Liver (tissue), 9 donors: Measurements from ENCODE around the gene LDAH. TPM values are rescaled to one million over a fixed set of nuclear protein-coding genes. Genes with fewer than 3 reads are reported as not detected.

Source experiments
- DNase-seq: peaks from one replicate; pipeline ENCODE4 v3.0.0-alpha.2; 2017; ENCODE audit warnings: low spot score
- H3K27ac ChIP-seq, 2 donors: one replicate each; pipeline ENCODE4 v1.7.0; 2013; ENCODE audit warnings: inconsistent platforms in 2 of 2, low read length in 2 of 2, control low read depth in 1 of 2, low read depth in 1 of 2, mild to moderate bottlenecking in 1 of 2
- H3K27me3 ChIP-seq, 4 donors: one replicate each; pipeline versions ENCODE4 v1.6.1 to v1.7.0; 2013; ENCODE audit warnings: low read length in 3 of 4, inconsistent platforms in 1 of 4, mild to moderate bottlenecking in 1 of 4, moderate library complexity in 1 of 4; ENCODE audit not compliant: control insufficient read depth in 4 of 4, insufficient read depth in 4 of 4
- H3K36me3 ChIP-seq, 4 donors: one replicate each; pipeline versions ENCODE4 v1.6.1 to v1.7.0; 2013; ENCODE audit warnings: low read length in 3 of 4, mild to moderate bottlenecking in 3 of 4, low read depth in 1 of 4, moderate library complexity in 1 of 4; ENCODE audit not compliant: control insufficient read depth in 4 of 4, insufficient read depth in 3 of 4
- H3K4me1 ChIP-seq, 4 donors: one replicate each; pipeline versions ENCODE4 v1.6.1 to v1.7.0; 2013; ENCODE audit warnings: low read length in 3 of 4, mild to moderate bottlenecking in 3 of 4, moderate library complexity in 1 of 4; ENCODE audit not compliant: control insufficient read depth in 4 of 4, insufficient read depth in 4 of 4
- H3K4me3 ChIP-seq, 3 donors: one replicate each; pipeline versions ENCODE4 v1.6.1 to v1.7.0; 2013; ENCODE audit warnings: low read length in 3 of 3, control low read depth in 1 of 3, low read depth in 1 of 3, mild to moderate bottlenecking in 1 of 3
- H3K9ac ChIP-seq, 2 donors: one replicate each; pipeline ENCODE4 v1.7.0; 2013; ENCODE audit warnings: low read length in 2 of 2, mild to moderate bottlenecking in 2 of 2, moderate library complexity in 2 of 2, control low read depth in 1 of 2, low read depth in 1 of 2
- H3K9me3 ChIP-seq, 4 donors: one replicate each; pipeline versions ENCODE4 v1.6.1 to v1.7.0; 2013; ENCODE audit warnings: low read length in 3 of 4; ENCODE audit not compliant: control insufficient read depth in 4 of 4
- EGR1 ChIP-seq, 2 donors: IDR thresholded peaks; 2 replicates each; pipeline ENCODE4 v1.6.1; 2016 to 2018; ENCODE audit warnings: antibody characterized with exemption in 2 of 2, low read depth in 2 of 2
- FOXA1 ChIP-seq: IDR thresholded peaks from 2 replicates; pipeline ENCODE4 v1.6.1; 2016; ENCODE audit warnings: antibody characterized with exemption
- FOXA2 ChIP-seq: IDR thresholded peaks from 2 replicates; pipeline ENCODE4 v1.6.1; 2016; ENCODE audit warnings: antibody characterized with exemption
- GABPA ChIP-seq, 2 donors: IDR thresholded peaks in 1 of 2; conservative IDR thresholded peaks in 1 of 2; 2 replicates each; pipeline ENCODE4 v1.6.1; 2016; ENCODE audit warnings: antibody characterized with exemption in 2 of 2, mild to moderate bottlenecking in 1 of 2, moderate library complexity in 1 of 2
- HNF4A ChIP-seq, 2 donors: conservative IDR thresholded peaks; 2 replicates each; pipeline ENCODE4 v1.6.1; 2016; ENCODE audit warnings: antibody characterized with exemption in 2 of 2, mild to moderate bottlenecking in 2 of 2
- HNF4G ChIP-seq: IDR thresholded peaks from 2 replicates; pipeline ENCODE4 v1.6.1; 2016; ENCODE audit warnings: antibody characterized with exemption
- JUND ChIP-seq, 2 donors: IDR thresholded peaks; 2 replicates each; pipeline ENCODE4 v1.6.1; 2016; ENCODE audit warnings: antibody characterized with exemption in 2 of 2
- NR2F2 ChIP-seq: IDR thresholded peaks from 2 replicates; pipeline ENCODE4 v1.6.1; 2016; ENCODE audit warnings: antibody characterized with exemption
- RAD21 ChIP-seq, 2 donors: IDR thresholded peaks; 2 replicates each; pipeline ENCODE4 v1.6.1; 2016; ENCODE audit warnings: antibody characterized with exemption in 2 of 2, mild to moderate bottlenecking in 2 of 2
- REST ChIP-seq: IDR thresholded peaks from 2 replicates; pipeline ENCODE4 v1.6.1; 2016; ENCODE audit warnings: antibody characterized with exemption, mild to moderate bottlenecking
- RXRA ChIP-seq, 2 donors: IDR thresholded peaks; 2 replicates each; pipeline ENCODE4 v1.6.1; 2017 to 2018; ENCODE audit warnings: antibody characterized with exemption in 2 of 2, mild to moderate bottlenecking in 1 of 2
- SP1 ChIP-seq: IDR thresholded peaks from 2 replicates; pipeline ENCODE4 v1.6.1; 2018; ENCODE audit warnings: antibody characterized with exemption, mild to moderate bottlenecking
- TAF1 ChIP-seq: conservative IDR thresholded peaks from 2 replicates; pipeline ENCODE4 v1.6.1; 2016; ENCODE audit warnings: antibody characterized with exemption, mild to moderate bottlenecking
- YY1 ChIP-seq: IDR thresholded peaks from 2 replicates; pipeline ENCODE4 v1.6.1; 2016; ENCODE audit warnings: antibody characterized with exemption, mild to moderate bottlenecking
- WGBS: extraction: QIAGEN DNeasy Blood & Tissue Kit; methylation state at CpG from one replicate; pipeline ENCODE4 v1.1.7; 2013; 5-methylcytosine and 5-hydroxymethylcytosine counted together
- polyA plus RNA-seq, 2 donors: library from polyadenylated mRNA; stranded (reverse) in 1 of 2; unstranded in 1 of 2; fragments of 200-250 nt in 1 of 2; fragments of >200 nt in 1 of 2; fragmentation: Nextera tagmentation in 1 of 2; extraction: Ambion mirVana in 1 of 2; gene quantifications; one replicate each; pipeline versions ENCODE4 v1.2.1 to v1.2.3, GENCODE V29; 2013 to 2015
- total RNA-seq, 2 donors: library from RNA; depleted of rRNA; stranded (reverse); fragments of >200 nt; gene quantifications; one replicate each; pipeline ENCODE4 v1.2.3, GENCODE V29; 2014
- TF ChIP-seq, protein P1 (sequence below): IDR thresholded peaks from 2 replicates; pipeline ENCODE4 v1.6.1; 2016; ENCODE audit warnings: antibody characterized with exemption
- TF ChIP-seq, protein P2 (sequence below): IDR thresholded peaks from 2 replicates; pipeline ENCODE4 v1.6.1; 2016; ENCODE audit warnings: antibody characterized with exemption
- TF ChIP-seq, protein P3 (sequence below): fragments of 150-350 bp; IDR thresholded peaks from 2 replicates; pipeline ENCODE4 v1.5.1; 2017; ENCODE audit warnings: improper control_type of control experiment, low read depth, low read length; ENCODE audit not compliant: missing input control
- TF ChIP-seq, protein P4 (sequence below): IDR thresholded peaks from 2 replicates; pipeline ENCODE4 v1.6.1; 2016; ENCODE audit warnings: antibody characterized with exemption
- donor health status: healthy.
- donor health status: healthy.
- donor health status: healthy.
- donor health status: healthy.
- donor health status: healthy.

LDAH gene
- total and polyA plus RNA-seq, 4 donors, result 5.8 to 17.7 (median 9.7) TPM

DNA sequence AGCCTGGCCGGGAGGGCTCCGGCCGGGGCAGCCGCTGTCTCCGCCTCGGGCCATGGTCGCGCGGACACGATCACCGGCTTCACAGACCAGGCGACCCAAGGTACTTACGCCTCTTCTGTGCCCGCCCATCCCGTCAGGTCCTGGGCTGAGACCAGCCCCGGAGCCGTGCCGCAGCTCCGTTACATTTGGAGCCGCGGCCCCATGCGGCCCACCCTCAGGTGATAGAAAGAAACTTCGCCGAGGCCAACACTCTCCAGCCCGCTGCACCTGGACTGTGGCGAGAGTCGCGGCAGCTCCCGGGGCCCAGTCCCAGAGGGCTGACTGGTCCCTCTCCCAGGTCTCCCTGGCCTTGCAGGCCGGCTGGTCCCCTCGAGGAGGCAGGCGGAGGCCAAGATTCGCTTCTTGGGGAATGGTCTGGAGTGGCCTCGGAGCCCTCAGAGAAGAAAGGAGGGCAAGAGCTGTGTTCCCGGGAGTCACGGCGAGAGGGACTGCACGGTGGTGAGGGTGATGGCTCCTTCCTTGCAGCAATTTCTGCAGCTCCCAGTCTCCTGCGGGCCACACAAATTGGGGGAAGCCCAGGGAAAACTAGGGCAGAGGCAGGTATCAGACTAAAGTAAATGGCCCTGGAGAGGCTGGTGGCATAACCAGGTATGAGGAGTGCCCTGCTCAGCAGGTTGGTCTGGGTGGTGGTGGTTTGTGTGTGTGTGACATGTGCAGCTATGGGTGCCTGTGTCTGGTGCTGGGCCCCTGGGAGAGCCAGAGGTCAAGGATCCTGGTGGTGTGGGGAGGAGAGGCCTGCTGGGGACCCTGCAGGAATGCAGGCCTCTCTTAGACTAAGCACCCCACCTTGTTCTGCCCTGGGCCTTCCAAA lies 155.1 kb downstream of the LDAH start:
- DNase-seq, result no peak
- H3K27ac ChIP-seq, result peak overlapping the region; percentile 78 to 86

DNA sequence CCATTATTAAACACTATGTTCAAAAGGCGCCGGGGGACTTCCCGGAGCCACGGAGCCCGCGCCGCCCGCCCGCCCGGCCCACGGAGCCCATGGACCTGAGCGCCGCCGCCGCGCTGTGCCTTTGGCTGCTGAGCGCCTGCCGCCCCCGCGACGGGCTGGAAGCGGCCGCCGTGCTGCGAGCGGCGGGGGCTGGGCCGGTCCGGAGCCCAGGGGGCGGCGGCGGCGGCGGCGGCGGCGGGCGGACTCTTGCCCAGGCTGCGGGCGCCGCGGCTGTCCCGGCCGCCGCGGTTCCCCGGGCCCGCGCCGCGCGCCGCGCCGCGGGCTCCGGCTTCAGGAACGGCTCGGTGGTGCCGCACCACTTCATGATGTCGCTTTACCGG lies 155.8 kb downstream of the LDAH start:
- peak overlapping the region; percentile 67 to 82 (median 70) for H3K4me3 ChIP-seq
- peak overlapping the region in 1 of 2 donors; percentile 80 for H3K9ac ChIP-seq
- H3K4me1 ChIP-seq, result peaks cover 4 to 31% (median 18%) of the 10 kb centered on the region in 4 donors
- WGBS, result 2% methylated on average over 62 of the region's 62 CpGs
- H3K27ac ChIP-seq, result peak overlapping the region; percentile 78 to 86
- H3K9me3 ChIP-seq, result no peaks in the 10 kb centered on the region
- no peaks in the 10 kb centered on the region for H3K27me3 ChIP-seq
- peaks cover 0 to 3% (median 3%) of the 10 kb centered on the region in 4 donors for H3K36me3 ChIP-seq
- TF ChIP-seq RXRA (IDR thresholded peaks at IDR 0.05), result no peak
- TF ChIP-seq REST, result no peak
- no peak for TF ChIP-seq YY1
- no peak for TF ChIP-seq HNF4A (conservative IDR thresholded peaks at IDR 0.05)
- TF ChIP-seq GABPA (IDR thresholded peaks at IDR 0.05 in 1 of 2, conservative IDR thresholded peaks at IDR 0.05 in 1 of 2), result no peak
- no peak for TF ChIP-seq FOXA2
- no peak for TF ChIP-seq HNF4G
- no peak for TF ChIP-seq FOXA1
- TF ChIP-seq NR2F2, result no peak
- TF ChIP-seq, protein P1, sequence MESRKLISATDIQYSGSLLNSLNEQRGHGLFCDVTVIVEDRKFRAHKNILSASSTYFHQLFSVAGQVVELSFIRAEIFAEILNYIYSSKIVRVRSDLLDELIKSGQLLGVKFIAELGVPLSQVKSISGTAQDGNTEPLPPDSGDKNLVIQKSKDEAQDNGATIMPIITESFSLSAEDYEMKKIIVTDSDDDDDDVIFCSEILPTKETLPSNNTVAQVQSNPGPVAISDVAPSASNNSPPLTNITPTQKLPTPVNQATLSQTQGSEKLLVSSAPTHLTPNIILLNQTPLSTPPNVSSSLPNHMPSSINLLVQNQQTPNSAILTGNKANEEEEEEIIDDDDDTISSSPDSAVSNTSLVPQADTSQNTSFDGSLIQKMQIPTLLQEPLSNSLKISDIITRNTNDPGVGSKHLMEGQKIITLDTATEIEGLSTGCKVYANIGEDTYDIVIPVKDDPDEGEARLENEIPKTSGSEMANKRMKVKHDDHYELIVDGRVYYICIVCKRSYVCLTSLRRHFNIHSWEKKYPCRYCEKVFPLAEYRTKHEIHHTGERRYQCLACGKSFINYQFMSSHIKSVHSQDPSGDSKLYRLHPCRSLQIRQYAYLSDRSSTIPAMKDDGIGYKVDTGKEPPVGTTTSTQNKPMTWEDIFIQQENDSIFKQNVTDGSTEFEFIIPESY, result no peak
- no peak for TF ChIP-seq SP1
- TF ChIP-seq EGR1 (IDR thresholded peaks at IDR 0.05; ENCODE audit: low read depth in 2 of 2), result no peak
- TF ChIP-seq, protein P2, sequence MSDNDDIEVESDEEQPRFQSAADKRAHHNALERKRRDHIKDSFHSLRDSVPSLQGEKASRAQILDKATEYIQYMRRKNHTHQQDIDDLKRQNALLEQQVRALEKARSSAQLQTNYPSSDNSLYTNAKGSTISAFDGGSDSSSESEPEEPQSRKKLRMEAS, result no peak
- no peak for TF ChIP-seq JUND (IDR thresholded peaks at IDR 0.05)
- TF ChIP-seq RAD21 (IDR thresholded peaks at IDR 0.05), result no peak
- TF ChIP-seq, protein P3, sequence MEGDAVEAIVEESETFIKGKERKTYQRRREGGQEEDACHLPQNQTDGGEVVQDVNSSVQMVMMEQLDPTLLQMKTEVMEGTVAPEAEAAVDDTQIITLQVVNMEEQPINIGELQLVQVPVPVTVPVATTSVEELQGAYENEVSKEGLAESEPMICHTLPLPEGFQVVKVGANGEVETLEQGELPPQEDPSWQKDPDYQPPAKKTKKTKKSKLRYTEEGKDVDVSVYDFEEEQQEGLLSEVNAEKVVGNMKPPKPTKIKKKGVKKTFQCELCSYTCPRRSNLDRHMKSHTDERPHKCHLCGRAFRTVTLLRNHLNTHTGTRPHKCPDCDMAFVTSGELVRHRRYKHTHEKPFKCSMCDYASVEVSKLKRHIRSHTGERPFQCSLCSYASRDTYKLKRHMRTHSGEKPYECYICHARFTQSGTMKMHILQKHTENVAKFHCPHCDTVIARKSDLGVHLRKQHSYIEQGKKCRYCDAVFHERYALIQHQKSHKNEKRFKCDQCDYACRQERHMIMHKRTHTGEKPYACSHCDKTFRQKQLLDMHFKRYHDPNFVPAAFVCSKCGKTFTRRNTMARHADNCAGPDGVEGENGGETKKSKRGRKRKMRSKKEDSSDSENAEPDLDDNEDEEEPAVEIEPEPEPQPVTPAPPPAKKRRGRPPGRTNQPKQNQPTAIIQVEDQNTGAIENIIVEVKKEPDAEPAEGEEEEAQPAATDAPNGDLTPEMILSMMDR, result no peak
- TF ChIP-seq, protein P4, sequence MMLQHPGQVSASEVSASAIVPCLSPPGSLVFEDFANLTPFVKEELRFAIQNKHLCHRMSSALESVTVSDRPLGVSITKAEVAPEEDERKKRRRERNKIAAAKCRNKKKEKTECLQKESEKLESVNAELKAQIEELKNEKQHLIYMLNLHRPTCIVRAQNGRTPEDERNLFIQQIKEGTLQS, result no peak
- no peak for TF ChIP-seq TAF1
- no peak for DNase-seq

More for the DNA sequence above, 155.1 kb downstream of the LDAH start:
- peak overlapping the region; percentile 67 to 82 (median 70) for H3K4me3 ChIP-seq
- 14% methylated on average over 39 of the region's 39 CpGs for WGBS
- H3K27me3 ChIP-seq, result no peaks in the 10 kb centered on the region
- TF ChIP-seq JUND (IDR thresholded peaks at IDR 0.05) (no peak), TAF1 (no peak), HNF4G (no peak), SP1 (no peak), NR2F2 (no peak), RAD21 (IDR thresholded peaks at IDR 0.05) (no peak), YY1 (peak; percentile 34)
- TF ChIP-seq, protein P2, result no peak
- TF ChIP-seq, protein P3, result no peak
- H3K9me3 ChIP-seq, result no peaks in the 10 kb centered on the region
- H3K9ac ChIP-seq, result peak overlapping the region; percentile 66 to 80
- peaks cover 4 to 31% (median 18%) of the 10 kb centered on the region in 4 donors for H3K4me1 ChIP-seq
- H3K36me3 ChIP-seq, result peaks cover 3% of the 10 kb centered on the region in 4 donors
